ENCODE results near the gene MYRIP. TPM values are rescaled to one million over a fixed set of nuclear protein-coding genes. Genes with fewer than 3 reads are reported as not detected.

Gene MYRIP
- total RNA-seq, 3 donors from 2014 or later (not counting 1 experiment from before 2014, with no cell fraction given), result not detected

GRCh38 chr3:40012381-40012780 lies 203.0 kb downstream of the MYRIP start:
- Mint-ChIP-seq H3K27me3 (ENCODE audit: low read depth in 2 of 2) (peaks cover 0 to 4% of the 10 kb centered on the region in 2 donors), H3K36me3 (no peaks in the 10 kb centered on the region), H3K4me3 (no peak overlapping the region), H3K4me1 (no peaks in the 10 kb centered on the region), H3K9me3 (no peaks in the 10 kb centered on the region), H3K27ac (no peak overlapping the region)
- DNase-seq (no peak), ATAC-seq (no peak)
- intact Hi-C loops (cut with micrococcal nuclease), result no loop called here
- Histone ChIP-seq H3K9me3 (ENCODE audit: control insufficient read depth, insufficient read depth, low read length) (no peaks in the 10 kb centered on the region), H3K4me1 (ENCODE audit: control insufficient read depth, insufficient read depth, low read length) (no peaks in the 10 kb centered on the region), H3K36me3 (ENCODE audit: control insufficient read depth, insufficient read depth, low read length) (no peaks in the 10 kb centered on the region), H3K27me3 (ENCODE audit: control insufficient read depth, insufficient read depth, low read length) (no peaks in the 10 kb centered on the region), H3K4me3 (ENCODE audit: low read length) (no peak overlapping the region), H3K27ac (ENCODE audit: low read length) (no peak overlapping the region)
- WGBS (ENCODE audit: insufficient coverage), result 82% methylated on average over 3 of the region's 3 CpGs
- TF ChIP-seq CTCF (IDR thresholded peaks at IDR 0.05), result no peak

GRCh38 chr3:40016391-40016790 lies 207.0 kb downstream of the MYRIP start:
- DNase-seq (no peak), ATAC-seq (no peak)
- intact Hi-C loops (cut with micrococcal nuclease), result no loop called here
- H3K4me1 ChIP-seq (ENCODE audit: control insufficient read depth, insufficient read depth, low read length), result no peaks in the 10 kb centered on the region
- no peak for TF ChIP-seq CTCF (IDR thresholded peaks at IDR 0.05)
- no peaks in the 10 kb centered on the region for H3K27me3 ChIP-seq (ENCODE audit: control insufficient read depth, insufficient read depth, low read length)
- Mint-ChIP-seq H3K9me3 (no peaks in the 10 kb centered on the region), H3K27me3 (ENCODE audit: low read depth in 2 of 2) (peaks cover 0 to 10% of the 10 kb centered on the region in 2 donors), H3K27ac (no peak overlapping the region), H3K36me3 (no peaks in the 10 kb centered on the region), H3K4me1 (no peaks in the 10 kb centered on the region), H3K4me3 (no peak overlapping the region)
- H3K9me3 ChIP-seq (ENCODE audit: control insufficient read depth, insufficient read depth, low read length), result no peaks in the 10 kb centered on the region
- no peaks in the 10 kb centered on the region for H3K36me3 ChIP-seq (ENCODE audit: control insufficient read depth, insufficient read depth, low read length)
- H3K4me3 ChIP-seq (ENCODE audit: low read length), result no peak overlapping the region
- no peak overlapping the region for H3K27ac ChIP-seq (ENCODE audit: low read length)
- 90% methylated on average over 3 of the region's 3 CpGs for WGBS (ENCODE audit: insufficient coverage)

GRCh38 chr3:40018369-40018768 lies 209.0 kb downstream of the MYRIP start:
- no peak for ATAC-seq
- TF ChIP-seq CTCF (IDR thresholded peaks at IDR 0.05), result no peak
- Histone ChIP-seq H3K9me3 (ENCODE audit: control insufficient read depth, insufficient read depth, low read length) (no peaks in the 10 kb centered on the region), H3K36me3 (ENCODE audit: control insufficient read depth, insufficient read depth, low read length) (no peaks in the 10 kb centered on the region), H3K4me3 (ENCODE audit: low read length) (no peak overlapping the region), H3K27ac (ENCODE audit: low read length) (no peak overlapping the region), H3K27me3 (ENCODE audit: control insufficient read depth, insufficient read depth, low read length) (no peaks in the 10 kb centered on the region), H3K4me1 (ENCODE audit: control insufficient read depth, insufficient read depth, low read length) (no peaks in the 10 kb centered on the region)
- Mint-ChIP-seq H3K36me3 (no peaks in the 10 kb centered on the region), H3K27me3 (ENCODE audit: low read depth in 2 of 2) (peaks cover 0 to 15% of the 10 kb centered on the region in 2 donors), H3K27ac (no peak overlapping the region), H3K4me1 (no peaks in the 10 kb centered on the region), H3K9me3 (peaks cover 2 to 4% of the 10 kb centered on the region in 2 donors), H3K4me3 (no peak overlapping the region)
- DNase-seq, result no peak
- 76% methylated on average over 2 of the region's 2 CpGs for WGBS (ENCODE audit: insufficient coverage)
- intact Hi-C loops (cut with micrococcal nuclease), result no loop called here

GRCh38 chr3:40019376-40019775 lies 210.0 kb downstream of the MYRIP start:
- no peaks in the 10 kb centered on the region for H3K4me1 ChIP-seq (ENCODE audit: control insufficient read depth, insufficient read depth, low read length)
- Mint-ChIP-seq H3K27me3 (ENCODE audit: low read depth in 2 of 2) (peaks cover 0 to 15% of the 10 kb centered on the region in 2 donors), H3K36me3 (no peaks in the 10 kb centered on the region), H3K4me3 (no peak overlapping the region), H3K9me3 (peaks cover 5 to 6% of the 10 kb centered on the region in 2 donors), H3K27ac (no peak overlapping the region), H3K4me1 (no peaks in the 10 kb centered on the region)
- no peaks in the 10 kb centered on the region for H3K27me3 ChIP-seq (ENCODE audit: control insufficient read depth, insufficient read depth, low read length)
- H3K27ac ChIP-seq (ENCODE audit: low read length), result no peak overlapping the region
- no peak for TF ChIP-seq CTCF (IDR thresholded peaks at IDR 0.05)
- no peak overlapping the region for H3K4me3 ChIP-seq (ENCODE audit: low read length)
- no peak for DNase-seq
- intact Hi-C loops (cut with micrococcal nuclease), result no loop called here
- 86% methylated on average over 2 of the region's 3 CpGs for WGBS (ENCODE audit: insufficient coverage)
- no peaks in the 10 kb centered on the region for H3K9me3 ChIP-seq (ENCODE audit: control insufficient read depth, insufficient read depth, low read length)
- H3K36me3 ChIP-seq (ENCODE audit: control insufficient read depth, insufficient read depth, low read length), result no peaks in the 10 kb centered on the region
- ATAC-seq, result no peak
